ENCODE data around the gene ZNF470.

GRCh38 chr19:56596676-56597075, 29.4 kb downstream of the ZNF470 start:
- TF ChIP-seq CTCF (IDR thresholded peaks at IDR 0.05) (no peak), POLR2A (IDR thresholded peaks at IDR 0.05) (no peak)
